ENCODE results near the gene CACNA1C.

Gene CACNA1C

GRCh38 chr12:2498964-2499500 lies 446.2 kb downstream of the CACNA1C start:
- FAIRE-seq = no peak

DNA sequence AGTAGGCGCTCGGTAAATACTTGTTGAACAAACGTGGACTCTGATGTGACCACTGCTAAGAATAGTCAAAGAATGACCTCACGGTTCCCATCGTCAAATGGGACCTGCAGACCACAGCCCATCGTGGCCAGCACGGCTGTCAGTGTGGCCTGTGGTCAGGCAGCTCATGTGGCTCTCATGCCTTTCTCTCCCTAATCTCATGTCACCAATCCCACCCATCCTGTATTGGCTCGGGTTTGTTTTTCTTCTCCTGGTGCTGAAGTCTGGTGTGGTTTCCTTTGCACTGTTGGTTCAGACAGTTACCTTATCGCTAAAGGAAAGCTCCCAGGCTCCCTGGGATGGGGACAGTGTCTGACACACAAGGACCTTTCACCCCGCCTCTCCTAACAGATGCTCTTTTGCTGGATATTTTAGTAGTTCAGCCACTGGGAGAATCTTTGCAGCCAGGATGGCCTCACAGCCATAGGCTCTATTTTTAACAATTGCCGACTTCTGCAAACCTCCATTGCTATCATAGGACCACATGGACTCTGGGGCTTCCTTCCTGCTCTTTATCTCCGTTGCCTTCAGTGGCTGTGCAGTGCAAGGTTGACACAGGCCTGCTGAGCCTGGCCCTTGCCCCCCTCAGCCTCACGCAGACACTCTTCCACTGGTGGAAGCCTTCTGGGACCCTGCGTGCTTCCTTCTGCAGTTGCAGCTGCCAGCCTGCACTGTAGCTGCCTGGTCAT lies 448.8 kb downstream of the CACNA1C start:
- no peak for FAIRE-seq

DNA sequence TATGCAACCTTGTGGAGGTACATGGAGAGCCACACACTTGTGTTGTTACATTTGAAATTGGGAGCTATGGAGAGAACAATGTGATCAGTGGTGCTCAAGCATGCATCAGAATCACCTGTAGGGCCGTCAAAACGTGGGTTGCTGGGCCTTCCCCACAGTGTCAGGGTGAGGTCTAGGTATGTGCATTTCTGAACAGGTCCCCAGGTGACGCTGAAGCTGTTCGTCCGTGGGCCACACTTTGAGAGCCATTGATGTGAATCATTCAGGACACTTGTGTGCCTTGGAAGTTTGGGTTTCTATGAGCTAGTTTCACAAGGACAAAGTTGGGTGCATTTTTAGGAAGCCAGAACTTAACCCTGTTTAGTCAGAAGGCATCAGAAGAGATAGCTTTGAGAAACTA lies 450.2 kb downstream of the CACNA1C start:
- no peak for FAIRE-seq

DNA sequence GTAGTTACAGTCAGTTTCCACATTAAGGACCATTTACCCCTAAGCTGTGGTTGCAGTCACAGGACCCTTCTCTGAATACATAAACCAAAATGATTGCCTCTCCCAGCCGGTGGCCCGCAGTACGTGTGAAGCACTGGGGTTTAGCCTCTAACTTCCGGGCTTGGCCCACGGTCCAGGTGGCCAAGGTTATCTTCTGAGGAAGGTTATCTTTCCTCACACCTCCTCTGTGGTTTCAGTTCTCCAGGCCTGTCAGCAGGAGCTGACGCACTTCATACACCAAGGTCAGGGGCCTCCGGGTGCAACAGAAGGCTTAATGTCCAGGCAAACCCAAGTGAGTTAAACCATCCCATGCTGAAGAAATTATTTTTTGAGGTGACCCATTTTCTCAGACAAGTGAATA lies 451.0 kb downstream of the CACNA1C start:
- FAIRE-seq = no peak

DNA sequence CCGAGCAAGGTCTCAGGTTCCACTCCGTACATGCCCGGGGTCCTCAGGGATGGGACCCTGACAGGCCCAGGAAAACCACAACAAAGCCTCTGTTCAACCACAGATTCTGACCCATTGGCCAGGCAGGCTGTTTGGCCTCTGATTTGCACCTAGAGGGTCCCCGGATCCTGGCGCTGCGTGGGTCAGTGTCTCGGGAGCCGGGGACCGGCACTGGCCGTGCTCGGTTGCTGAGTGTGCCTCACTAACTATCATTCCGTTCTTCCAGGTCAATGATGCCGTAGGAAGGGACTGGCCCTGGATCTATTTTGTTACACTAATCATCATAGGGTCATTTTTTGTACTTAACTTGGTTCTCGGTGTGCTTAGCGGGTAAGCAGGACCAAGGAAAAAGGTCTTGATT lies 451.8 kb downstream of the CACNA1C start:
- FAIRE-seq = no peak

GRCh38 chr12:2507814-2508213 lies 455.0 kb downstream of the CACNA1C start:
- FAIRE-seq = no peak

DNA sequence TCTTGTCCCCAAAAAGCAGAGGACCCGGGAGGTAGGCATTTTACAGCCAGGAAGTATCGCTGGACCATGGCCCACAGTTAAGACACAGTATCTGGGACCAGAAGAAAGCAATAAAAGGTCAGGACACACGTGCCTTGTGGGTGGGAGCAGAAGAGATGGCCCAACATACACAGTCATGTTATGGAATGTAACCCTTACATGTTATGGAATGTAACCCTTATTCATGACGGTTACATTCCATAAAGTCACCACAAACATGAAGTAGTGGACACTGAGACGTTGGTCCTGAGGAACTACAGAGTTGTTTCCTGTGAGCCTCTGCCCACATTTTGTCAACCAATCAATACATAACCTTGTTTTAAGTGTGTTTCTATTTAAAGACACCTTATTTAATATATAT lies 456.4 kb downstream of the CACNA1C start:
- FAIRE-seq = no peak

- FAIRE-seq = no peak
Observed at GRCh38 chr12:2510045-2510444, 457.3 kb downstream of the CACNA1C start.

DNA sequence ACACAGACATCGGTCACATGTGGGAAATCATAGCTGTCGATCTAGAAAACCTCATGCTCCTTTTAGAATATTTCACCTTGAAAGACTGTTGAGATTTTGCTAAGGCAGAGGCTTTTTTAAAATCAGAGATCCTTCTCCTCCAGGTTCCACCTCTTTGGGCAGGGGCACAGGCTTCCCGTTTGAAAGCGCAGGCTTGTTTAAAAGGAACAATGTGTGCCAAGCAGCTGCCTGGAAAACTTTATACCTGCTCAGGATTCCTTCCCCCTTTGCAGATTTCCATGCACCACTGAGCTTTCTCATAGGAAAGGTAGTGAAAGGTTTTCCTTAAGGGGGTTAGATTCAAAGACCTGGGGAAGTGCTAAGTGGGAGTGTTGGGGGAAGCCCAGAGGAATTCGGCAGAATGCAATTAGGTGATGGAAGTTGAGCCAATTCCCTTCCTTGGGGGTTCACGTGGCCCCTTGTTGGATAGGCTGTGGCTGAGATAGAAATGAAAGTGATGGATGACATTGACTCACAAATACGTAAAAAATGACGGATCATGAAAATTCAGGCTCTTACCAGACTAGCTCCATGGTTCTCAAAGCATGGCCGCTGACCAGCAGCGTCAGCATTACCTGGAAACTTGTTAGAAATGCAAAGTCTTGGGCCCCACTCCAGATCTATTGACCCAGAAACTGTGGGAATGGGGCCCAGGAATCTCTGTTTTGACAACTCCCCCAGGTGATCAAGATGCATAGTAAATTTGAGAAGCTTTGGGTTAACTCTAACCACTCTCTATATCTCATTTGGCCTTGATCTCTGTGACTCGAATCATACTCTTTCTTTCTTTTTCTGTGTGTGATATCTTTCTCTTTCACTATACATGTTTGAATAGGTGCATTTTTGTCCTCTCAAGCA lies 460.6 kb downstream of the CACNA1C start:
- no peak for FAIRE-seq

DNA sequence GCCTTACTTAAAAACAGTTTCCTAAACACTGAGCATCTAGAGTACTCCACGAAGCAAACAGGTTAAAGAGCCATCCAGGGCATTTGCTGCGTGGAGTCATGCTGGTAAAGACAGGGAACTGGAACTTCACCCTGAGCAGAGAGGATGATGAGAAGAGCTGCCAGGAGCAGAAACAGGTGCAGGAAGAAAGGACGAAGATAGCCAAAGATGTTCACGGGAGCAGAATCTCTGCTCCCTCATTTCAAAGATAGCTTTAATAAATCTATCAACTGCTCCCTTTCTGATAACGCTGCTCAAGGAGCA lies 461.2 kb downstream of the CACNA1C start:
- FAIRE-seq = no peak

- FAIRE-seq = no peak
Observed at GRCh38 chr12:2520722-2521246, 468.0 kb downstream of the CACNA1C start.

- FAIRE-seq = no peak
Observed at GRCh38 chr12:2523317-2523716, 470.5 kb downstream of the CACNA1C start.

- no peak for FAIRE-seq
Observed at GRCh38 chr12:2523844-2524243, 471.1 kb downstream of the CACNA1C start.

DNA sequence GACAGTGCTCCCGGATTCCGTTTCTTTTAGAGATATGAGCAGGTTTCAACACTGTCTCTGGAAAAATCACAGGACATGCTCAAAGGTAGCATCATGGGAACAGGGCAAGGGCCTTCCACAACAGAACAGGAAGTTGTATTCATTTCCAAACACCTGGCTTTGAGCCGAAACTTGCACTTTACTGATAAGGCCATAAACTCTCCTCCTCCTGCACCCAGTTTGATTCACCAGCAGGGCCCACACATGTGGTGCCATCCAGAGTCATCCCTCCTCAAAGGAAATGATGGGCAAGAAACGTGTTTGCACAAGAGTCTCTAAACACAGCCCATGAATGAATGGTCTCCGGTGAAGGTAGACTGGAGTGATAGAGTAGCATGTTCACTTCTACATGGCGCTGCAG lies 473.6 kb downstream of the CACNA1C start:
- no peak for FAIRE-seq

DNA sequence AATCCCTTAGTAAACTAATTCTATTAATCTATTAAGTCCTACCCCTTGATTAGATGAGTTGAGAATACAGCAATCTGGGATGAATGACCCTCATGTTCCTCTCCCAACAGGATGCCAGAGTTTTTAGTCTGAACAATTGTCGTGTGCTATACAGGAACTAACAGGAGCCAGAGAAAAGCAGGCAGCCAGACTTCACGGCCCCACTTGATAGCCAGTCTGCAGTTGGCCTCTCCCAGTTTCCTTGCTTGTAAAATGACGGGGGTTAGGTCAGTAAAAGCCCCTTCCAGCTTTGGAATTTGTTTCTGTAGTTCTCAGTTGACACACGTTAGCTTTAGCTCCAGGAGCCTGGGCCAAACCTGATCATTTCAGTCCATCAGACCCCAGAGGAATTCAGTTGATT lies 475.2 kb downstream of the CACNA1C start:
- FAIRE-seq = no peak

GRCh38 chr12:2529807-2530206 lies 477.0 kb downstream of the CACNA1C start:
- FAIRE-seq = no peak

- FAIRE-seq = no peak
Observed at GRCh38 chr12:2531371-2531770, 478.6 kb downstream of the CACNA1C start.

DNA sequence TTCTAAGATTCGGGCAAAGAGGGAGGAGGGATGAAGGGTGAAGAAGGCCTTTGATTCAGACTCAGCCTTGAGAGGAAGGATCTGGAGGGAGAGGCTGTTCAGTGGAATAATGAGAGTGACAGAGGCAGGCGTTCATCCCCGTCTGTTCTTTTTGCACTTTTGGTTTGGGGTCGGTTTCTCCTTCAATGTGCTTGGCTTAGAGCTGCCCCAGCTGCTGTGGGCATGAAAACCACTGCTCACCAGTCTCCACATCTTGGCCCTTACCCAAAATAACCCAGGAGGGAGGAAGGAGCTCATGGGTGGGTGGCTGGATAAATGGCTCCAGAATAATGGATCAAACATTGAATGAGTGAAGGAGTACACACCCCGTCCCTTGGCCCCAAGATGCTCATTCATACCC lies 480.2 kb downstream of the CACNA1C start:
- FAIRE-seq = no peak

GRCh38 chr12:2535583-2536204 lies 482.9 kb downstream of the CACNA1C start:
- no peak for FAIRE-seq

GRCh38 chr12:2536724-2537123 lies 483.9 kb downstream of the CACNA1C start:
- FAIRE-seq = no peak

GRCh38 chr12:2537868-2538541 lies 485.2 kb downstream of the CACNA1C start:
- no peak for FAIRE-seq

GRCh38 chr12:2539938-2540337 lies 487.2 kb downstream of the CACNA1C start:
- no peak for FAIRE-seq

- no peak for FAIRE-seq
Observed at GRCh38 chr12:2540535-2540941, 487.8 kb downstream of the CACNA1C start.
